Cerebellar nuclear complex (tissue), 1 donor: ENCODE measurements around the gene NXPE3.

Experiments used
- DNase-seq, 2 experiments: peaks; one replicate each; lab custom pipeline; 2025; lab: John Stamatoyannopoulos, UW

The NXPE3 gene

DNA sequence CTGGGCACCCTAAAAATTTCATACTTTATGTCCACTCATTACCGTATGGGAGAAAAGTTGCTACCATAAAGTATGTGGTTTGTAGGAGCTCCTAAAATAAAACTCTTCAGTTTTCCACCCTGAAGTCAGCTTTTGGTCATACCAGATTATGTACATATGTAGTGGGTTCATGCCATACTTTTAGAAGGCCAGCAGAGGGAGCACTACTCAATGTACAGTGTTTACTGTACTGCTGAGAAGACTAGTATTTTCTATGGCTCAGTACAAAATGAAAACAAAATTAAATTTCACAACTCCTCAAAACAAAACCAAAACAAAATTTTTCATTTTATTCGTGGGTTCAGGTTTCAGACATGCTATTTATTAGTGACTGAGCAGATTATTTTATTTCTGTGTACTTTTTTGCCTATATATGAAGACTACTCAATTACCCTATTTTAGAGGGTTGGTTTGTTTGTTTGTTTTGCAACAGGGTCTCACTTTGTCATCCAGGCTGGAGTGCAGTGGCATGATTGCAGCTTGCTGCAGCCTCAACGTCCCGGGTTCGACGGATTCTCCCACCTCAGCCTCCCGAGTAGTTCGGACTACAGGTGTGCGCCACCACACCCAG is 24.3 kb downstream of the NXPE3 start:
- DNase-seq, result peak; percentile 13 to 28

- no peak for DNase-seq
These were observed 24.9 kb downstream of the NXPE3 start for GRCh38 chr3:101803939-101804338.

GRCh38 chr3:101806491-101806890 is 27.5 kb downstream of the NXPE3 start:
- DNase-seq, result no peak

GRCh38 chr3:101807888-101808287 is 28.9 kb downstream of the NXPE3 start:
- DNase-seq, result no peak

- no peak for DNase-seq
These were observed 30.4 kb downstream of the NXPE3 start for GRCh38 chr3:101809178-101810021.

DNA sequence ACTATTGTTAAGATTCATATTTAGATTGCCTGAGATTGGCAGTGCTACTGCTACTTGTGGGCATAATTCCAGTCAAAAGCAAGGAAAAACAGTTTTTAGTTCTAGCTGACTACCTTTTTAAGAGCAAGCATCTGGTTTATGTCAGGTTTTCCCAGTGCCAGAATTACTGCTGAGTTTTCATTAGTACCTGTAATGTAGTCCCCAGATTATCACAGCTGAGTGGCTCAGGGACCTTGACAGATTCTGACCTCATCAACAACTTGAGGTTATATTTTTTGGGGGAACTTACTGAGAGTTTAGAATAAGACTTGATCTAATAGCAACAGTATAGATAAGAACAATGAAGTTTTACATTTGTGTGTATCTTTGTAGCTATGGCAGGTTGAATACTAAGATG is 31.0 kb downstream of the NXPE3 start:
- DNase-seq, result no peak

DNA sequence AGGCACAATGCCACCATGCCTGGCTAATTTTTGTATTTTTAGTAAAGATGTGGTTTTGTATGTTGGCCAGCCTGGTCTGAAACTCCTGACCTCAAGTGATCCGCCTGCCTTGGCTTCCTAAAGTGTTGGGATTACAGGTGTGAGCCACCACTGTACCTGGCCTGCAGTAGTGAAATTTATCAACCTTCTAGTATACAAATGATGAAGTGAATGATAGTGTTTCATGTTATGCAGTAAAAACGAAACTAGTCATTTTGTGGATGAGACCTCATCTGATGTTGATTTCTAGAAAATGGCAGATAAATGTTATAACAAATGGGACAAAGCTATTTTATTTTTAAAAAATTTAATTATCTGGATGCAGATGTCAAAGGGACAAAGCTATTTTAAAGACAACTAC is 32.9 kb downstream of the NXPE3 start:
- DNase-seq, result no peak

GRCh38 chr3:101812895-101813294 is 33.9 kb downstream of the NXPE3 start:
- no peak for DNase-seq

DNA sequence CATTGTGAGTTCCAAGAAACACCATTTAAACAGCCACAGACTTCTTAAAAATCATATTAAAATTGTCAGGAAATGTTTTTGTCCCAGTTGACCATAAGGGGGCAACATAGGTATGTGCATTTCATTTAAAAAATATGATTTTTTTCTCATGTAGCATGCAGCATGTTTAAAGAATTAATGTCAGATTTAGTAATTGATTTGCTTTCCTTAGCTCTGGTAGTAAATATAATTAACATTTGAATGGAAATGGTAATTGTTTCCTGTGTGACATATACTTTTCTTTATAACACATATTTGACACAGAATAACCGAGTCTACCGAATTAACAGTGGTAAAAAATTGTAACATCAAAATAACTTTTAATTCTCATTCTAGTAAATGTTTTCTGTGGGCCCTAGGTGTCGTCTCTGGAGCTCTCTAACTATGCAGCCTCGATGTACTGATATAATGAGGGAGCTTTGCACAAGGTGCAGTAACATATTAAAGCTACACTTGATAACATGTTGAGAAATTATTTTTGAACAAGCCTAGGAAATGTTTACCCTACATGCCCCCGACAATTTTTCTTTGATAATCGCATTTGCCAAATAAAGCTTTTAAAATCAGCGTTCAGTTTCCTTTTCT is 34.9 kb downstream of the NXPE3 start:
- no peak for DNase-seq

DNA sequence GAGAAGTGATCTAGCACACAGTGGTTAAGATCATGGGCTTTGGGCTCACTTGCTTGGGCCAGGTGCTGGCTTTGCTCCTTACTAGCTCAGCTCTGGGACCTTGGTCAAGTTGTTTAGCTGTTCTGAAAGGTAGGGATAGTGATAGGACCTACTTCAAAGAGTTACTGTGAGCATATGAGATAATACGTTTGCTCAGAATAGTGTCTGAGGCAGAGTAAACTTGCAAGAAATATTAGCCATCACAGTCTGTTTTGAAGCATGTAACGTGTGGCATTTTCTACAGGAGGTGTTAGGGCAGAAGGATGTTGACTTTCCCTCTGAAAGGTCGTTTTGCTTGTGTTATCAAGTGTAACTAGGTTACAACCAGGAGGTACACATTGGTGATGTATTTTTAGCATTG is 35.8 kb downstream of the NXPE3 start:
- no peak for DNase-seq

DNA sequence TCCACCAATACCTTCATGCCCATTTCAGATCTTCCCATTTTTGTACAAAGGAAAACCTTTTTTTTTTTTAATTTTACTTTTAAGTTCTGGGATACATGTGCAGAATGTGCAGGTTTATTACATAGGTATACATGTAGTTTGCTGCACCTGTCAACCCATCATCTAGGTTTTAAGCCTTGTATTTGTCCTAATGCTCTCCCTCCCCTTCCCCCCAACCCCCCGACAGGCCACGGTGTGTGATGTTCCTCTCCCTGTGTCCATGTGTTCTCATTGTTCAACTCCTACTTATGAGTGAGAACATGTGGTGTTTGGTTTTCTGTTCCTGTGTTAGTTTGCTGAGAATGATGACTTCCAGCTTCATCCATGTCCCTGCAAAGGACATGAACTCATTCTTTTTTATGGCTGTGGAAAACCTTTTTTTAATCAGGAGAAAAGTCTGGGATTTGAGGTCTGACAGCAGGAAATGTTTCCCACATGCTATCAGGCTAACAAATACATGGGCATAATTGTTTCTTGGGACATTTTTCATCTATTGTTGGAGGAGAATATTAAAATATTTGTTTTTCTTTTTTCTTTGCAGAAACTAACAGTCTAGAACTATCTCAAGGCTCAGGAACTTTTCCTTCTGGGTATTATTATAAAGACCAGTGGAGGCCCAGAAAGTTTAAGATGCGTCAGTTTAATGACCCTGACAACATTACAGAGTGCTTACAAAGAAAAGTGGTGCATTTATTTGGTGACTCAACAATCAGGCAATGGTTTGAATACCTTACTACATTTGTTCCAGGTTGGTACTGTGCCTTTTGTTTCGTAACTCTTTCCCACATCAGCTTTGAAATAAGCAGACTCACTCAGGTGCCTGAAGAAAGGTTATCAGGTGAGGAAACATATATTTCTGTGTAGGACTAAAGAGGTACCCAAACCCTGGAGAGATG is 37.5 kb downstream of the NXPE3 start:
- DNase-seq, result no peak

- DNase-seq, result no peak
These were observed 39.0 kb downstream of the NXPE3 start for GRCh38 chr3:101817992-101818391.

DNA sequence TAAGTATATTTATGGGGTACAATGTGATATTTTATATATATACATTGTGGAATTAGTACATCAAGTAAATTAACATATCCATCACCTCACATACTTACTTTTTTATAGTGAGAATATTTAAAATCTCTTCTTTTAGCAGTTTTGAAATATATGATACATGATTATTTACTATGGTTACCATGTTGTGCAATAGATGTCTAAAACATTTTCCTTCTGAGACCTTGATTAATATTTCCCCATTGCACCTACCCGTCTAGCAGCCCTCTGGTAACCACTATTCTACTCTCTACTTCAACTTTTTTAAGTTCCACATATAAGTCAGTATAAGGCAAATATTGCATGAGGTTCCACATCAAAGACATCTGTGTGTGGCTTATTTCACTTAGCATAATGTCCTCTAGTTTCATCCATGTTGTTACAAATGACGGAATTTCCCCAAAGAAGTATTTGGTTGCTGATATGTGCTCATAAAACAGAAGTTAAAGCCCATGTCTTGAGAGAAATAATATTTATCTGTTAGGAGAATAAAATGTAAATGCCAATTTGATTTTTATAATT is 40.7 kb downstream of the NXPE3 start:
- DNase-seq, result no peak

DNA sequence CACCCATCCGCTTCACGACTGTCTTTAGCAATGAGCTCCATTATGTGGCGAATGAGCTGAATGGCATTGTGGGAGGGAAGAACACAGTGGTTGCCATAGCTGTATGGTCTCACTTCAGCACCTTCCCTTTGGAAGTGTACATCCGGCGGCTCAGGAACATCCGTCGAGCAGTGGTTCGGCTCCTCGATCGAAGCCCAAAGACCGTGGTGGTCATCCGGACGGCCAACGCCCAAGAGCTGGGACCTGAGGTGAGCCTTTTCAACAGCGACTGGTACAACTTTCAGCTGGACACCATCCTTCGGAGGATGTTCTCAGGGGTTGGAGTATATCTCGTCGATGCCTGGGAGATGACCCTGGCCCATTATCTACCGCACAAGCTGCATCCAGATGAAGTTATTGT is 42.5 kb downstream of the NXPE3 start:
- DNase-seq, result no peak

- no peak for DNase-seq
These were observed 44.5 kb downstream of the NXPE3 start for GRCh38 chr3:101823525-101823924.

DNA sequence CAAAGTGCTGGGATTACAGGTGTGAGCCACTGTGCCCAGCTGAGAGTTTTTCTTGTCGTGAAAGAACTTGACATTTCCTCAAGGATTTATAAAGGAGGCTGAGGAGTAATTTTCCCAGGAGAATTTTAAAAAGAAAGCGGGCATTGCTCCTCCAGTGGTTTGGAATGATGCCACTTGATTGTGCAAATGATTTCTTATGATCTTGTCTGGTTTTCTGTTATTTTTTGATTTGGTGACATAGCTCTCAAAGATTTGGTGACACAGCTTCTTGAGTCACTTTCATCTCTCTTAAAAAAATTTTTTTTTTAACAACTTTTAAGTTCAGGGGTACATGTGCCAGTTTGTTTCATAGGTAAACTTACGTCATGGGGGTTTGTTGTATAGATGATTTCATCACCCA is 45.7 kb downstream of the NXPE3 start:
- DNase-seq, result no peak

- DNase-seq, result no peak
These were observed 47.0 kb downstream of the NXPE3 start for GRCh38 chr3:101825904-101826445.

DNA sequence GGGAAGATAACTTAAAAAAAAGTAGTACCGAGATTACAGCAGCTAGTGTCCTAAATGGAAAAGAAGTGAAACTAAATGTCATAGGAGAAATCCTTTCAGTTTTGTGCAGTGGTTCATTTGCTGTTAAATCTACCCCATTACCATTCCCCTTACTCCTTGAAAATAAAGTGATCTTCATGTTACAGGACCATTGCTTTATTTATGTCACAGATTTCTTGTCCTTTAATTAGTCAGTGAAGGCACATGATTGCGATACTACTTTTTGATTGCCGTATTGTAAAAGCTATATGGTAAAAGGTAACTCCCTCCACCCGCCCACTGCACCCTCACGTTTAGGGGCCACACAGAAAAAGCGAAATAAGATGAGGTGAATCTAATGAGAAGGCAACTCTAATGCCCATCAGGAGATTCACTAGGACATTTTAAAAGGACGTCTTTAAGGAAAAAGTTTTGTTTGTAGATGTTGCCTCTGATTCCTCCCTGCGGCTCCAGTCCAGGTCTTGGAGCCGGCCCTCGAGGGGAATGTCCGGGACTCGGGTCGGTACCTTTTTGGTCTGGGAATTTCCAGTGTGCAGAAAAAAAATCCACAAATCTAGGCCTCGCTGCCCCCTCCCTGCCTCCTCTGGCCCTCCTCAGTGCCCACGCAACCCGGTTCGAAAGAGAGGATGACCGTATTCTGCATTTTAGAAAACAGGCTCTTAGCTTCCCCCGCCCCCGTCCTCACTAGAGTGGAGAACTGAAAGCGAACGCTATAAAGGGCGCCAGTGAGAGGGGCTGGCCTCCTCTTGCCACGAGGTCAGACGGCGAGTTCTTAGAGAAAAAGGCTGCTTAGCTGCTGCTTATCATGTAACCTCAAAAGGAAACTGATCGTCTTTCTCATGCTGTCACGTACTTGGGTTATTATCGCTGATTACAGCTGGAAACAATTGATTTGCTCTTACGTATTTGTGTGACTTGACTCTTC is 48.5 kb downstream of the NXPE3 start:
- no peak for DNase-seq

DNA sequence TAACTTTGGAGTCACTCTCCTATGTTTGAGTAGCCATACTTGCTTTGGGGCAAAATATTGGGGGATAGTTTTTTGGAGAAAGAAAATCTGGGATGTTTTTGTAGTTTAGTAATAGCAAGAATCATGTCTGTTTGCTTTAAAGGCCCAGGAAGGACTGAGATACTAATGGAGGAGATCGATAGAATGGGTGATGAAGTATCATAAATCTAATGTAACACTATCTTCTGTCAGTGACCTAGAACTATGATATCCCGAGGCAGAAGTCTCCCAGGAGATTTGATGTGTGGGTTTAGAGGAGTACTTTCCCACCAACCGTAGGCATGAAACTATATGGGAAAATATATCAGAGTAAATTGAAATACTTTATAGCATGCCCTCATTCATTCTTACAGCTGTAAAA is 49.3 kb downstream of the NXPE3 start:
- DNase-seq, result no peak

DNA sequence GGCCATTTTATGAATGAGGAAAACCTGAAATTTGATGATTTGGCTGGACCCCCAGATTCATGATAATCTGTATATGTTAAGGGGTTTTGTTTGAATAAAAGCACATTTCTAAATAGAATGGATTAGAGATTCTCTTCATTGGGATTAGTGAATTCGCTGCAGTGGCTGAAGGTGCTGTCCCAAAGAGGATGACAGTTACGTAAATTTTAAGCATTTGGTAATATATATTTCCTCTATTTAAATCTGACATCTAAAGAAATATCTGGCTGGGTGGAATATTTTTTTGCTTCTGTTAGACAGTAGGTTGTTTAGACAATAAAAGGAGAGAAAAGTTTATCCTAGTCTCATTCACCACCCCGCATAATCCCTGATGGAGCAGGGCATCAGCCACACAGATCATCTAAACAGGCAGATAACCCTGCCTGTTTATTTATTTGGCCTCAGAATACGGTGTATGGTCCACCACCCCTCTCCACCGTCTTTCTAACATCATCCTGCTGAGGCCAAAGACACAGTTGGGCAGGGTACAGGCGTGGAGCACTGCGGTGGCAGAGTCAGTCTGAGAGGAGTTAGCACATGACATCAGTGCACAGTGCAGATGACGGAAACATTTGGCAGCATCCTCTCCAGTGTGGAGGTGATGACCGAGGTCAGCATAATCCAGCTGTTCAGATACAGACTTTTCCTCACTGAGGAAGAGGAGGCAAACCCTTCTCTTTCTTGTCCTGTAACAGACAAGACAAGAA is 49.9 kb downstream of the NXPE3 start:
- DNase-seq, result no peak
